K562 (cell line): ENCODE results near the gene TRIM49D2. TPM values are rescaled to one million over a fixed set of nuclear protein-coding genes. Genes with fewer than 3 reads are reported as not detected.
"Not testable (repeated sequence)": the region's sequence is repeated elsewhere in the genome, so short reads cannot be mapped to it uniquely, and the experiment has no call there.

Experiments used
- ATAC-seq: fragments of 200-7000 bp; cut with Tn5 transposase; 3 replicates; pipeline ENCODE4 v1.9.1; 2020; ENCODE audit warnings: moderate library complexity
- Bru-seq: library from RNA; stranded (reverse); fragments of 400-500 nt; gene quantifications from one replicate; lab custom pipeline; 2021; lab: Mats Ljungman, UMichigan
- BruChase-seq, 2 experiments: library from RNA; stranded (reverse); fragments of 400-500 nt; gene quantifications; one replicate each; lab custom pipeline; 2021; lab: Mats Ljungman, UMichigan
- BruUV-seq: library from RNA; stranded (reverse); fragments of 400-500 nt; replicated peaks from 2 replicates; lab custom pipeline; 2021; lab: Mats Ljungman, UMichigan
- CTCF ChIA-PET: fragments of 300-600 bp; formaldehyde crosslinking; extraction: SDS; loops from one replicate; lab custom pipeline; 2021; ENCODE audit warnings: low intra/inter-chr PET ratio; lab: Yijun Ruan, JAX
- POLR2A ChIA-PET: fragments of 300-600, 350-650 bp; sonication (Branson Sonifier 250); formaldehyde crosslinking; extraction: SDS; loops from one replicate; lab custom pipeline; 2021; ENCODE audit warnings: antibody characterized with exemption, inconsistent platforms; lab: Yijun Ruan, JAX
- DNase-seq, 4 experiments: peaks; one replicate each; pipeline versions ENCODE4 v3.0.0 to v3.0.0-alpha.2; 2011 to 2018; ENCODE audit warnings: low spot score in 3 of 4, mixed read lengths in 3 of 4; ENCODE audit errors: extremely low read depth in 1 of 4
- FAIRE-seq: peaks from 2 replicates; lab custom pipeline; 2011; peaks lifted over from hg19 to GRCh38; lab: Jason Lieb, UNC
- H2AFZ ChIP-seq: 2 replicates; pipeline ENCODE4 v1.6.0; 2011; ENCODE audit warnings: low read depth, low read length, control low read depth, inconsistent platforms
- H3K27ac ChIP-seq: fragments of 200-600 bp; 3 replicates; pipeline ENCODE4 v1.8.0; 2011; ENCODE audit warnings: low read depth, mild to moderate bottlenecking, control low read depth, inconsistent platforms, low read length, moderate library complexity, mixed read lengths; ENCODE audit errors: extremely low read depth
- H3K27me3 ChIP-seq, 2 experiments: fragments of 300-600 bp in 1 of 2; 2 replicates in 1 of 2; 3 replicates in 1 of 2; pipeline versions ENCODE4 v1.6.0 to v1.8.0; 2011; ENCODE audit warnings: inconsistent platforms in 2 of 2, low read length in 2 of 2, mild to moderate bottlenecking in 1 of 2, mixed read lengths in 1 of 2, moderate library complexity in 1 of 2; ENCODE audit not compliant: control insufficient read depth in 2 of 2, insufficient read depth in 2 of 2
- H3K36me3 ChIP-seq: fragments of 300-600 bp; 3 replicates; pipeline ENCODE4 v1.8.0; 2011; ENCODE audit warnings: mild to moderate bottlenecking, low read length, inconsistent platforms; ENCODE audit not compliant: control insufficient read depth, insufficient read depth
- H3K4me1 ChIP-seq, 2 experiments: fragments of 200-600 bp in 1 of 2; replicated peaks in 1 of 2; 2 replicates in 1 of 2; 3 replicates in 1 of 2; pipeline versions ENCODE4 v1.5.1 to v1.8.0; 2011; ENCODE audit warnings: inconsistent platforms in 2 of 2, low read length in 2 of 2, mild to moderate bottlenecking in 1 of 2, mixed read lengths in 1 of 2, moderate library complexity in 1 of 2; ENCODE audit not compliant: control insufficient read depth in 2 of 2, insufficient read depth in 2 of 2
- H3K4me2 ChIP-seq: 2 replicates; pipeline ENCODE4 v1.6.1; 2011; ENCODE audit warnings: low read length, control low read depth, inconsistent platforms, mixed read lengths; ENCODE audit not compliant: insufficient read depth
- H3K4me3 ChIP-seq: fragments of 200-600 bp; sonication (generic), shearing (Covaris generic); 2 replicates; pipeline ENCODE4 v1.5.1; 2016; ENCODE audit warnings: control low read depth, inconsistent platforms
- H3K79me2 ChIP-seq: fragments of 200-600 bp; 3 replicates; pipeline ENCODE4 v1.8.0; 2011; ENCODE audit warnings: low read length, inconsistent platforms; ENCODE audit not compliant: control insufficient read depth, insufficient read depth
- H3K9ac ChIP-seq, 2 experiments: 2 replicates each; pipeline versions ENCODE4 v1.6.0 to v1.6.1; 2011; ENCODE audit warnings: low read depth in 2 of 2, low read length in 2 of 2, control low read depth in 1 of 2, inconsistent platforms in 1 of 2, mild to moderate bottlenecking in 1 of 2, mixed read lengths in 1 of 2; ENCODE audit not compliant: insufficient read depth in 1 of 2
- H3K9me1 ChIP-seq: one replicate; pipeline ENCODE4 v1.6.0; 2011; ENCODE audit warnings: inconsistent platforms, mild to moderate bottlenecking, low read length, moderate library complexity; ENCODE audit not compliant: control insufficient read depth, insufficient read depth
- H3K9me3 ChIP-seq: replicated peaks from 2 replicates; pipeline ENCODE4 v1.5.1; 2011; ENCODE audit warnings: low read depth, low read length, inconsistent platforms; ENCODE audit not compliant: control insufficient read depth, insufficient read depth
- H4K20me1 ChIP-seq: replicated peaks from 2 replicates; pipeline ENCODE4 v1.6.1; 2011; ENCODE audit warnings: low read length, inconsistent platforms, mixed read lengths; ENCODE audit not compliant: control insufficient read depth, insufficient read depth
- WGBS: fragments of 100-300 bp; shearing (Covaris generic); methylation state at CpG from one replicate; pipeline ENCODE4 v1.1.6; 2016; ENCODE audit warnings: low coverage, mixed read lengths; ENCODE audit not compliant: insufficient coverage; ENCODE audit errors: missing lambda C conversion rate; 5-methylcytosine and 5-hydroxymethylcytosine counted together
- in situ Hi-C: fragments of 300-500 bp; cut with MboI; formaldehyde crosslinking; loops from 4 replicates; pipeline ENCODE4 v1.15.0; 2018; ENCODE audit warnings: inconsistent platforms, mixed read lengths
- intact Hi-C: fragments of 100-400 bp; cut with micrococcal nuclease; formaldehyde crosslinking; loops from 2 replicates; pipeline ENCODE4 v1.14.2; 2022
- long read RNA-seq, 3 experiments: library from polyadenylated mRNA in 2 of 3; library from RNA in 1 of 3; unstranded in 2 of 3; stranded (forward) in 1 of 3; transcript quantifications; one replicate each; pipeline ENCODE4 v2.0.0, GENCODE V29; 2019 to 2022
- polyA minus RNA-seq, 3 experiments: library from RNA; depleted of rRNA, polyadenylated mRNA; stranded (reverse); fragments of >200 nt; gene quantifications; 2 replicates each; pipeline ENCODE4 v1.2.3, GENCODE V29; 2011
- polyA plus RNA-seq, 8 experiments: library from polyadenylated mRNA; depleted of rRNA in 4 of 8; stranded (reverse) in 5 of 8; unstranded in 3 of 8; fragments of >200 nt; fragmentation: Nextera tagmentation in 2 of 8; fragmentation: Illumina TruSeq in 1 of 8; extraction: Ambion mirVana in 2 of 8; extraction: Trizol in 1 of 8; gene quantifications; 2 replicates each; pipeline versions ENCODE4 v1.2.1 to v1.2.3, GENCODE V29; 2011 to 2014; ENCODE audit warnings: inconsistent platforms in 1 of 8, missing spikeins in 1 of 8
- total RNA-seq, 7 experiments: library from RNA; depleted of rRNA in 6 of 7; stranded (reverse); fragments of >200 nt in 6 of 7; fragmentation: Illumina TruSeq in 2 of 7; extraction: Trizol in 2 of 7; gene quantifications; 2 replicates each; pipeline versions ENCODE4 v1.2.1 to v1.2.3, GENCODE V29; 2011 to 2021; ENCODE audit warnings: low replicate concordance in 1 of 7

Gene TRIM49D2, protein sequence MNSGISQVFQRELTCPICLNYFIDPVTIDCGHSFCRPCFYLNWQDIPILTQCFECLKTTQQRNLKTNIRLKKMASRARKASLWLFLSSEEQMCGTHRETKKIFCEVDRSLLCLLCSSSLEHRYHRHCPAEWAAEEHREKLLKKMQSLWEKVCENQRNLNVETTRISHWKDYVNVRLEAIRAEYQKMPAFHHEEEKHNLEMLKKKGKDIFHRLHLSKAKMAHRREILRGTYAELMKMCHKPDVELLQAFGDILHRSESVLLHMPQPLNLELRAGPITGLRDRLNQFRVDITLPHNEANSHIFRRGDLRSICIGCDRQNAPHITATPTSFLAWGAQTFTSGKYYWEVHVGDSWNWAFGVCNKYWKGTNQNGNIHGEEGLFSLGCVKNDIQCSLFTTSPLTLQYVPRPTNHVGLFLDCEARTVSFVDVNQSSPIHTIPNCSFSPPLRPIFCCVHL
- not detected in 2 replicates for total RNA-seq (2011; cell fraction: chromatin; rRNA removed; ENCODE audit: low replicate concordance)
- not detected in 2 replicates for total RNA-seq (2011; cell fraction: nucleolus; rRNA removed)
- not detected in 2 replicates for total RNA-seq (2011; cell fraction: nucleoplasm; rRNA removed)
- total RNA-seq (2014; rRNA removed) (not detected in 2 replicates), total RNA-seq (2014; rRNA removed; fragmentation: Illumina TruSeq; extraction: Trizol) (not detected in 2 replicates), total RNA-seq (2015; rRNA removed; fragmentation: Illumina TruSeq; extraction: Trizol) (not detected in 2 replicates), total RNA-seq (2021) (not detected in 2 replicates), polyA plus RNA-seq (2011; rRNA removed) (not detected in 2 replicates), polyA plus RNA-seq (2014; fragmentation: Illumina TruSeq; extraction: Trizol) (not detected in 2 replicates), polyA plus RNA-seq (2014; fragmentation: Nextera tagmentation; extraction: Ambion mirVana) (not detected), polyA plus RNA-seq (2014; rRNA removed) (not detected in 2 replicates), polyA minus RNA-seq (2011; rRNA and poly(A)+ RNA removed) (not detected in 2 replicates), Bru-seq, nascent RNA (not detected), BruChase-seq, experiment 1, labeled RNA remaining after a 2-hour chase (not detected), BruChase-seq, experiment 2, labeled RNA remaining after a 6-hour chase (not detected)
- polyA plus RNA-seq (2011; cell fraction: cytosol; rRNA removed): not detected in 2 replicates
- polyA plus RNA-seq (2011; cell fraction: nucleus; rRNA removed): not detected in 2 replicates
- polyA plus RNA-seq (2012): not detected in 2 replicates
- polyA minus RNA-seq (2011; cell fraction: cytosol; rRNA and poly(A)+ RNA removed): not detected in 2 replicates
- polyA minus RNA-seq (2011; cell fraction: nucleus; rRNA and poly(A)+ RNA removed): not detected in 2 replicates
- long read RNA-seq, experiment 1: 0 reads
- long read RNA-seq, experiment 2: 0 reads
- long read RNA-seq, experiment 3: 0 reads

DNA sequence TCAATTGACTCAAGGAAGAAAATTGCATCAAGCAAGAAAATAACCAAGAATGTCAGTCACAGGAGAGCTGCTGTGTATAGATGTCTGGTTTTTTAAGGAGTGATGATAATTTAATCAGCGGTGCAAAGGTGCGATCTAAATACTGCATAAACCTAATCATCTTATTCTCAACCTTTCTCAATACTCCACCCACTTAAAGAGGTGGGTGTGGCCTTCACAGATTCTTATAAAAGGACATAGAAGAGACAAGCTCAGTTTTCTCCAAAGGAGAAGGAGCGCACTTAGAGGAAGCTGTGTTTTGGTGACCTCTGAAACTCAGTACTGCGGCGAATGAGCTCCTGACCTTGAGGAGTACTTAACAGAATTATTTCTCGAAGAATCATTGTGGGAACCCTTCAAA lies at the start of gene TRIM49D2:
Gene TRIM49D2 (plus strand): TSS at position 301 of the 400 bp plus-strand sequence. CDS start 2,698 bp downstream, outside the sequence.
- H3K79me2 ChIP-seq, H3K9me1 ChIP-seq, H3K4me3 ChIP-seq, H3K4me1 ChIP-seq, H4K20me1 ChIP-seq, in situ Hi-C loops, CTCF ChIA-PET, H2AFZ ChIP-seq, H3K36me3 ChIP-seq, intact Hi-C loops, FAIRE-seq, H3K27ac ChIP-seq, H3K4me2 ChIP-seq, ATAC-seq, BruUV-seq, DNase-seq, H3K9me3 ChIP-seq, H3K9ac ChIP-seq, H3K27me3 ChIP-seq, POLR2A ChIA-PET: not testable (repeated sequence)
- 0% methylated on average over 2 of the region's 6 CpGs for WGBS

DNA sequence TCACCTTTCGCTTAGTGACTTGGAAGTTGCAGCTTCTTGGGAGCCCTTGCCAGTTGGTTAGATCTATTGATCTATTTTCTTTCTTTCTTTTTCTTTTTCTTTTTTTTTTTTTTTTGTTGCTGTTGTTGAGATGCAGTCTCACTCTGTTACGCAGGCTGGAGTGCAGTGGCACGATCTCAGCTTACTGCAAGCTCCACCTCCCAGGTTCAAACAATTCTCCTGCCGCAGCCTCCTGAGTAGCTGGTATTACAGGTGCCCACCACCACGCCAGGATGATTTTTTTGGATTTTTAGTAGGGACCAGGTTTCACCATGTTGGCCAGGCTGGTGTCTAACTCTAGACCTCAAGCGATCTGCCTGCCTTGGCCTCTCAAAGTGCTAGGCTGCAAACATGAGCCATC lies 46.4 kb upstream of the TRIM49D2 start:
- H4K20me1 ChIP-seq, POLR2A ChIA-PET, H3K9me3 ChIP-seq, H3K4me1 ChIP-seq, DNase-seq, H3K4me2 ChIP-seq, H2AFZ ChIP-seq, intact Hi-C loops, H3K9ac ChIP-seq, FAIRE-seq, H3K9me1 ChIP-seq, BruUV-seq, H3K36me3 ChIP-seq, in situ Hi-C loops, H3K27ac ChIP-seq, H3K79me2 ChIP-seq, H3K27me3 ChIP-seq, H3K4me3 ChIP-seq, ATAC-seq, CTCF ChIA-PET: not testable (repeated sequence)
- WGBS: no CpG with 5 or more reads among the region's 6 CpGs

DNA sequence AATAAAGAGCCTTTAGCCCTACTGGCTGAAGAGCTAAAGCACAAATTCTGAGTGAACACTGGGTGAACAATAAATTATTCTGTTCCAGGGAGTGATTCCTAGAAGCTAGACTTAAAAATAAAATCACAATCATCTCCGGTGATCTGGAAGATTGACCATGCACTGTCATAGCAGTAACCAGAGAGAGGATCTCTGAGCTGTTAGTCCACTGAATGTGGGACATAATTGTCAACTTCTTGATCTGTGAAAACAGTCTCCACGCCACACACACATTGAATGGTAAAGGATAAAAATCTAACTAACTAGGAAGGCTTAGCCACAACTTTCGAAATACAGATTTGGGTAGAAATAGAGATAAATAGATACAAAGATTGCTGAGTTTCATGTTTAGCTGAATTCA lies 30.6 kb upstream of the TRIM49D2 start:
- CTCF ChIA-PET, H3K79me2 ChIP-seq, H3K4me2 ChIP-seq, H3K9ac ChIP-seq, H2AFZ ChIP-seq, POLR2A ChIA-PET, H4K20me1 ChIP-seq, intact Hi-C loops, H3K4me3 ChIP-seq, H3K9me3 ChIP-seq, H3K9me1 ChIP-seq, H3K27me3 ChIP-seq, H3K4me1 ChIP-seq, DNase-seq, H3K36me3 ChIP-seq, BruUV-seq, in situ Hi-C loops, H3K27ac ChIP-seq, ATAC-seq: not testable (repeated sequence)
- no CpG with 5 or more reads among the region's 3 CpGs for WGBS
- FAIRE-seq: peak; percentile 58
